ENCODE data around the gene MX1.

MX1 gene

DNA sequence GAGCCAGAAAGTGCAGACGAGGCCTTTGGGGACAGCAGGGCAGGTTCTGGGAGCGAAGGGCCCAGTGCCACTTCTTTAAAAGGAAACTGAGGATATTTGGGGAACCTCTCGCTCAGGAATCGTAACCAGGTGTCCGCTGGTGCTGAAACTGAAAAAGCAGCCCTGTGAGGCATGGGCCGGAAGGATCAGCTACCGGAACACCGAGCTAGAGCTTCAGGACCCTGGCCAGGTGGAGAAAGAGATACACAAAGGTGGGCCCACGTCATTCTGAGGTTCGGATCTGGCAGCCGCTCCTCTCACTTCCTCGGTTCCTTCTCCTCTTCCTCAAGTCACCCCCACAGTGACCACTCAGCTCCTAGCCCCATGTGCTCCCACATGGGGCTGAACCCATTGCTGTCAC, 46.1 kb upstream of the MX1 start:
- TF ChIP-seq, protein P1, sequence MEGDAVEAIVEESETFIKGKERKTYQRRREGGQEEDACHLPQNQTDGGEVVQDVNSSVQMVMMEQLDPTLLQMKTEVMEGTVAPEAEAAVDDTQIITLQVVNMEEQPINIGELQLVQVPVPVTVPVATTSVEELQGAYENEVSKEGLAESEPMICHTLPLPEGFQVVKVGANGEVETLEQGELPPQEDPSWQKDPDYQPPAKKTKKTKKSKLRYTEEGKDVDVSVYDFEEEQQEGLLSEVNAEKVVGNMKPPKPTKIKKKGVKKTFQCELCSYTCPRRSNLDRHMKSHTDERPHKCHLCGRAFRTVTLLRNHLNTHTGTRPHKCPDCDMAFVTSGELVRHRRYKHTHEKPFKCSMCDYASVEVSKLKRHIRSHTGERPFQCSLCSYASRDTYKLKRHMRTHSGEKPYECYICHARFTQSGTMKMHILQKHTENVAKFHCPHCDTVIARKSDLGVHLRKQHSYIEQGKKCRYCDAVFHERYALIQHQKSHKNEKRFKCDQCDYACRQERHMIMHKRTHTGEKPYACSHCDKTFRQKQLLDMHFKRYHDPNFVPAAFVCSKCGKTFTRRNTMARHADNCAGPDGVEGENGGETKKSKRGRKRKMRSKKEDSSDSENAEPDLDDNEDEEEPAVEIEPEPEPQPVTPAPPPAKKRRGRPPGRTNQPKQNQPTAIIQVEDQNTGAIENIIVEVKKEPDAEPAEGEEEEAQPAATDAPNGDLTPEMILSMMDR (conservative IDR thresholded peaks at IDR 0.05; ENCODE audit: low read length): no peak
- no peak for TF ChIP-seq EZH2phosphoT487 (IDR thresholded peaks at IDR 0.05; ENCODE audit: borderline replicate concordance)
- Histone ChIP-seq H3K4me3 (ENCODE audit: low read length, poor library complexity, severe bottlenecking) (no peak overlapping the region), H3K27me3 (ENCODE audit: insufficient read depth, low read length, poor library complexity, severe bottlenecking) (no peaks in the 10 kb centered on the region), H3K9ac (ENCODE audit: low read depth, low read length, poor library complexity, severe bottlenecking) (no peak overlapping the region), H3K9me2 (replicated peaks; ENCODE audit: low read depth, low read length) (no peaks in the 10 kb centered on the region), H3K4me2 (ENCODE audit: low read depth, low read length, poor library complexity, severe bottlenecking) (no peak overlapping the region), H3K36me3 (ENCODE audit: insufficient read depth, low read length) (peaks cover 73% of the 10 kb centered on the region; the same call in 1 of the 2 replicates), H3K79me2 (ENCODE audit: insufficient read depth, low read length) (peaks cover 11% of the 10 kb centered on the region; the same call in 1 of the 2 replicates), H3K9me3 (ENCODE audit: insufficient read depth, low read depth, low read length) (no peaks in the 10 kb centered on the region), H4K20me1 (ENCODE audit: insufficient read depth, low read length, poor library complexity, severe bottlenecking) (no peaks in the 10 kb centered on the region), H3K4me1 (ENCODE audit: insufficient read depth, low read length, poor library complexity, severe bottlenecking) (peaks cover 5% of the 10 kb centered on the region), H3F3A (ENCODE audit: low read depth) (no peaks in the 10 kb centered on the region), H2AFZ (ENCODE audit: low read length) (no peak overlapping the region)

DNA sequence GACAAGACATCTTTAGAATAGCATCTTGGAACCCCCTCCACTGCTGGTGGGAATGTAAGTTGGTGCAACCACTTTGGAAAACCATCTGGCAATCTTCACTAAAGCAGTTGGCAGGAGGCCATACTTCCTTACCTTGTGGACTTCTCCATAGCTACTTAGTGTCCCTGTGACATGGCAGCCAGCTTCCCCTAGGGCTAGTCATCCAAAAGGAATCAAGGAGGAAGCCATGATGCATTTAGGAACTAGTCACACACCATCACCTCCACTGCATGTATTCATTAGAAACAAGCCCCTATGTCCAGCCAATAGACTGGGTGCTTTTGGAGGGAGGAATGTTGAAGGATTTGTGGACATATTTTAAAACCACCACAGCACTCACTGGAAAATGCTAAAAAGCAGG, 44.3 kb upstream of the MX1 start:
- TF ChIP-seq EZH2phosphoT487 (IDR thresholded peaks at IDR 0.05; ENCODE audit: borderline replicate concordance): no peak
- TF ChIP-seq, protein P1 (conservative IDR thresholded peaks at IDR 0.05; ENCODE audit: low read length): no peak
- Histone ChIP-seq H3K27me3 (ENCODE audit: insufficient read depth, low read length, poor library complexity, severe bottlenecking) (no peaks in the 10 kb centered on the region), H3K9me3 (ENCODE audit: insufficient read depth, low read depth, low read length) (no peaks in the 10 kb centered on the region), H3F3A (ENCODE audit: low read depth) (no peaks in the 10 kb centered on the region), H3K9ac (ENCODE audit: low read depth, low read length, poor library complexity, severe bottlenecking) (no peak overlapping the region), H3K9me2 (replicated peaks; ENCODE audit: low read depth, low read length) (no peaks in the 10 kb centered on the region), H3K4me1 (ENCODE audit: insufficient read depth, low read length, poor library complexity, severe bottlenecking) (no peaks in the 10 kb centered on the region), H3K4me2 (ENCODE audit: low read depth, low read length, poor library complexity, severe bottlenecking) (no peak overlapping the region), H3K79me2 (ENCODE audit: insufficient read depth, low read length) (no peaks in the 10 kb centered on the region), H3K36me3 (ENCODE audit: insufficient read depth, low read length) (peaks cover 86% of the 10 kb centered on the region; the same call in 1 of the 2 replicates), H4K20me1 (ENCODE audit: insufficient read depth, low read length, poor library complexity, severe bottlenecking) (no peaks in the 10 kb centered on the region), H3K4me3 (ENCODE audit: low read length, poor library complexity, severe bottlenecking) (no peak overlapping the region), H2AFZ (ENCODE audit: low read length) (no peak overlapping the region)

DNA sequence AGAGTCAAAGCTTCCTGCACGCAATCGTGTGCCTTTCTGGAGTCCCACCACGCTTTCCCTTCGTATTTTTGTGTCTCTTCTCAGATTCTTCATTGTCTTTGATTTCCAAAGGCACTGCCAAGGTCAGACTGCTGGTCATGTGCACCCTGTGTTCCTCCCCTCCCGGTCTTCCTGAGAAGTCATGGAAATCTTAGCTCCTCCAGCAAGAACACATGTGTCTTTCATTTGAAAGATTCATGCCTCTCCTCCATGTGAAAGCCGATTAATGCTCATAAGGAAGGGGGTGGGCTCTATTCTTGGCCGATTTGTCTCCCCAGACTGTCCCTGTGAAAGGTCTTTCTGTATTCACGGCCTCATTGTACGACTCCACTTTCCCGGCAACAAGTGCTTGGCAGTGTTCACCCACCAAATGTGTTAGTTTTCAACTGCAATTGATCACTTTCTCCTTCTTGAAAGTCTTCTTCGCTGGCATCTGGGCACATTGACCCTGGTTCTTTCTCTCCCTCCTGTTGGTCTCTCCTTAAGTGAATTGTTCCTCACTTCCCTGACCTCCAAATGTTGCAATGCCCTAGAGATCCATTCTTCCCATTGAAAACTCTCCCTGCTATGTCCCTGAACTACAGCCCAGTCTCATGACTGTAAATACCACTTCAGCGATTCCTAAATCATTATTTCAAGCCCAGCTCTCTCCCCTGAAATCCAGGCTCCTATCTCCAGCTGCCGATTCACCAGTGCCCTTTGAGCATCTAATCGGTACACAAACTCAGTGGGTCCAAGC, 38.8 kb upstream of the MX1 start:
- no peak overlapping the region for H2AFZ ChIP-seq (ENCODE audit: low read length)
- H3K9me3 ChIP-seq (ENCODE audit: insufficient read depth, low read depth, low read length): no peaks in the 10 kb centered on the region
- no peak overlapping the region for H3K4me2 ChIP-seq (ENCODE audit: low read depth, low read length, poor library complexity, severe bottlenecking)

More for the DNA sequence above, 38.8 kb upstream of the MX1 start:
- H3F3A ChIP-seq (ENCODE audit: low read depth): no peaks in the 10 kb centered on the region
- H3K4me3 ChIP-seq (ENCODE audit: low read length, poor library complexity, severe bottlenecking): no peak overlapping the region
- peaks cover 69% of the 10 kb centered on the region; the same call in 1 of the 2 replicates for H3K36me3 ChIP-seq (ENCODE audit: insufficient read depth, low read length)
- H3K27me3 ChIP-seq (ENCODE audit: insufficient read depth, low read length, poor library complexity, severe bottlenecking): no peaks in the 10 kb centered on the region
- H3K9me2 ChIP-seq (replicated peaks; ENCODE audit: low read depth, low read length): no peaks in the 10 kb centered on the region
- H3K4me1 ChIP-seq (ENCODE audit: insufficient read depth, low read length, poor library complexity, severe bottlenecking): no peaks in the 10 kb centered on the region
- H3K79me2 ChIP-seq (ENCODE audit: insufficient read depth, low read length): no peaks in the 10 kb centered on the region
- H3K9ac ChIP-seq (ENCODE audit: low read depth, low read length, poor library complexity, severe bottlenecking): no peak overlapping the region
- TF ChIP-seq, protein P1 (conservative IDR thresholded peaks at IDR 0.05; ENCODE audit: low read length): no peak
- no peaks in the 10 kb centered on the region for H4K20me1 ChIP-seq (ENCODE audit: insufficient read depth, low read length, poor library complexity, severe bottlenecking)

Data from Loucy (cell line).